ENCODE data around the gene DGKK.
"Not testable (repeated sequence)": the region's sequence is repeated elsewhere in the genome, so short reads cannot be mapped to it uniquely, and the experiment has no call there.

DGKK gene

DNA sequence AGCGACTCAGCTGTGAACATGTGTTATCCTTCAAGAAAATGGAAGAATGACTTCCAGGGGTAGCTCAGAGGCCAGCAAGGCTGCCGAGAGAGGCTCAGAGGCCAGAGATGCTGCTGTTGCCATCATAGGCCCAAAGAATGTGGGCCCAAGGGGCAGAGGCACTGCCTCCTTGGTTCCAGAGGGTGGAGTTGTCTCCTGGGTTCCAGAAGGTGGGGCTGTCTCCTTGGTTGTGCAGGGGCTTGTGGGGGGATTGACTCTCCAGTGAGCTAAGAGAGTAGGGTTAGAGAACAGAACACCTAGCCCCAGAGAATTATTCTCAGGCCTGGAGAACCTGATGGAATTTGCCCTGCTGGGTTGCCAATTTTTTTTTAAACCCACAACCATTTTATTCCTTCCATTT, 62.6 kb downstream of the DGKK start:
- no peak for DNase-seq

DNA sequence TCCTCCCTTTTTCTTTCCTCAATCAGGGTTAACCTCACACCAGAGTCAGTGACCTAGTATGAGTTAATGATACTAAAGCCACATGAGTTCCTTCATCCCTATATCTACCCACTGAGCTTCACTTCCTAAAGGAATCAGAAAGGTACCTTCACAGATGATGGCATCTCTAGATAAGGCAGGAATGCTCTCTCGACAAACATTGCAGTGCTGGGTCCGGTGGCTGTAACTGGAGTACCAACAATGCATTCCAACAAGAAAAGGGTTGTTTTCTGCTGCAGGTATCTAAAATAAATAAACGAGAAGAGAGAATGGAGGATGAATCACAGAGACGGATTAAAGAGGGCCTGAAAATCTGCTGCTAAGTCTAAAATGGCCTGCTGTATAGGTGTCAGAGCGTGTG, 66.7 kb downstream of the DGKK start:
- no peak for DNase-seq

DNA sequence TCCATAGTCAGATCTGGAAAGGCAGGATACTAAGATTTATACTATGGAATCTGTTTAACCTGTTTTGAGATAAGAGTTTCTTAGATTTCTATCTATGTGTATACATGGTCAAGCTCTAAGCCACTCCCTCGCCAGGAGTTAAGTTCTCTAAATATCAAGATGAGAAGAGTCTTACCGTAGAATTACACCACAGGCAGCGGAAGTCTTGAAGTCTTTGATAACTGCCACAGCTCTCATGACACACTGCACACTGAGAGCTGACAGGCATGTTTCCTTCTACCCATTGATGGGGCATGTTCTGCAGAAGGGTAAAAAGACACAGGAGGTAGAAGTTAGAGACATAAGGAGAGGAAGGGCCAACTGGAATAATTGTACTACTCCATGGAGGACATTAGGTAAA, 67.7 kb downstream of the DGKK start:
- no peak for DNase-seq

DNA sequence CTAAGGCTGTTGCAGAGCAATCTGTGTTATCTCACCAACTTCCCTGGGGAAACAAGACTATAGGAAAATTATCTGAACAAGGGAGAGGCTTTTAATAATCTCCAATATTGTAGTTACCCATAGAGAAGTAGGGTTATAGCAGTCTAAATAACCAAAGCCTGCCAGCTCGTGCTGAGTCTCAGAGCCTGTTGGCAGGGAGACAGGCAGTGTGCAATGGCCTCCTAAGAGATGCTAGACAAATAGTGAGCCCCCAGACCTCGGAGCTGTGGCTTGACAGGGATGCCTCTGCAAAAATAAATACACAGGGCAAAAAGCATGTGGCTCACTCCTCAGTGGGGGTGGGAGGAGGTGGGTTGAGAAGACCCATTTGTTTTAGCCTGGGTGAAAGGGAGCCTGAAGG, 76.7 kb downstream of the DGKK start:
- DNase-seq: no peak

DNA sequence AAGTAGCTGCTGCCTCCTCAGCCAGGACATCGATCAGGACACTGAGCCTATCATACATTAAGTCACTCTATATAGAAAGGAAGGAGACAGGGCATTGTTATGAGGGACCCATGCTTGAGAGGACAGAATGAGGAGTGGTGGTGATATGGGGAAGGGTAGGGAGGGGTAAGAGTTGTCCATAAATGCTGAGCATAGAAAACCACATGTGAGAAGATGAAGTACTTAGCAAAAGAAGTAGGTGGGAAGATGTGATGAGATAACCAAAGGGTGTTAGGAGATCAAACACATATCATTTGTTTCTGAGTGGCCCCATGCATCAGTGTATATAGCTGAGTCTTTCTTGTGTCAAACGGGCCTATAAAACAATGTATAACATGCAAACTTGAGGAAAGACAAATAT, 84.1 kb downstream of the DGKK start:
- no peak for DNase-seq

DNA sequence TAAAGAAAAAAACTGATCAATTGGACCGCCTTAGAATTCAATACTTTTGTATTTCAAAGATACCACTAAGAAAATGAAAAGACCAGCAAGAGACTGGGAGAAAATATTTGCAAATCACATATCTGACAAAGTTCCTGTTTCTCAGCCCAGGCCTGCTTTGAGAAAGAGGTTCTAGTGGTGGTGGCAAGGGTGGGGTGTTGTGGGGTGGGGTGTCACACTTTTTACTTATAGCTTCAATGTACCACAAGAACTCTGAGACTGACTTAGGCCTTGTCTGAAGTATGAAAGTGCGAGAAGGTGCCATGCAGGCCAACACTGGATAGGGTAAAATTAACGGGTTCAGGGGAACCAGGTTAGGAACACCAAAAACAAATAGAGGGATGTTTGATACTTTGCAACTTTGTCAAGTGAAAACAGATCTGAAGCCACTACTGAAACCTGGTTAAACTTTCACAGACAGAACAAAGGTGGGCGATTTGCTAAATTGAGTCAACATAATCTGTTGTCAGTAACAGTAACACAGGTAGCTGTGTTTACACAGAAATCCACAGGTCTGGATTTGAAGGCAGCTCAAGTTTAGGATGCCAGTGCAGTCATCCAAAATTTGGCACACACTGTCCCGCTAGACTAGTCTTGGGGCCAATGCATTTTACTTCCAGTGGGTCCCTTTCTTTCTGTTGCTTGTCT, 88.8 kb downstream of the DGKK start:
- no peak for DNase-seq

DNA sequence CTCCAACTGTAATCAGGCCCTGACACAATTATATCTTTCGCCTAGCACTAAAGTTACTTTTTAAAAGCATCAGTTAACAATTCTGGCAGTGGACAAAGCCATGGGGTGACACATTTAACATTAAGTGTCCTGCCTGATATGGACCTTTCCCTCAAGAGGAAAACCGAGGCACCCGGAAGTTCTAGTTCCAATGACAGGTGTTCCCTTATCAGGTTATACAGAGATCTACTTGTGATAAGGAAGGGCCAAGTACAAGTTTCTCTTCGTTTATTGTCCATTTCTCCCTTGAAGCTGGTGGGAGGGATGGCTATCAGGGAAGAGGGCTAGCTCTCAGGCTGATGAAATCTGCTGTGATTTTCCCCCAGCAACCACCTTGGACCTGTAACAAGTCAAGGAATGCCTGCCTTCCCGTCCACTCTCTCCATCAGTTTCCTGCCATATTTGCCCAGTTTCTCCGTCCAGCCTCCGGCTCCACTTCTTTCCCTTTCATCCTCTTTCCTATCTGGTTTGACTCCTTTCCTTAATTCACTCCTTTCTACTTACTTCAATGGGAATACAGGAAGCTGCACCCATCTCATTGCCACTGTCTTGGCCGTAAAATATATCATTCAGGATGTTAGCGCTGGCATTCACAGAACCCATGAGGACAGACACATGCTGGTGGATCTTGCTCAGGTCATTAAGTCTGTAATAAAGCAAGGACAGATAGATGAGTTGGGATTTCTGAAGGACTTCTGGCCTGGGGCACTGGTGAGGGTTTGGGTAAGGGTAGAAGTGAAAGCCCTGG, 95.0 kb downstream of the DGKK start:
- DNase-seq: no peak

DNA sequence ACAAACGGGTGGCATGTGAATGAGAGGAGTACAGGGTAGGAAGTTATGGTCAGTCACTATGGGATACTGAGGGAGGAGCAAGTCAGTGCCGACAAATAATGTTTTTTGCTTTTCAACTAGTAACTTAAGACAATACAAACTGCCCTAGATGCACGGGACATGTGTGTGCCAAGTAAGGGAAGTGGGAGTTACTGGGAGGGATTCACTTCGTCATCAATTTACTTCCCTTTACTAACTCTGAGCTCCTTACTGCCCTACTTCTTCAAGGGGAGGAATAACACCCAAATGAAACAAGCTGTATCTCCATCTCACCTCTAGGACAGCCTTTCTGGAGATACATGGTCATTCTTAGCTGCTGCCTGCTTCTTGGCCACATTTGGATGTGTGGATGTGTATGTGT, 97.7 kb downstream of the DGKK start:
- no peak for DNase-seq

DNA sequence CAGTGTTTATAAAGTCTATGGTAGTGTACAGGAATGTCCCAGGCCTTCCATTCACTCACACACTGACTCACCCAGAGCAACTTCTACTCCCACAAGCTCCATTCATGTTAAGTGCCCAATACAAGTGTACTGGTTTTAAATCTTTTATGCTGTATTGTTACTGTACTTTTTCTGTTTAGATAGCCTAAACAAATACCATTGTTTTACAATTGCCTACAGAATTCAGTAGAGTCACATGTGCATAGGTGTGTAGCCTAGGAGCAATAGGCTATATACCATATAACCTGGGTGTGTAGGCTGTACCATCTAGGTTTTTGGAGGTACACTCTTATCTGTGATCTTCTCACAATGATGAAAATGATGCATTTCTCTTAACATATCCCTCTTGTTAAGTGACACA, 126.7 kb downstream of the DGKK start:
- no peak for DNase-seq

DNA sequence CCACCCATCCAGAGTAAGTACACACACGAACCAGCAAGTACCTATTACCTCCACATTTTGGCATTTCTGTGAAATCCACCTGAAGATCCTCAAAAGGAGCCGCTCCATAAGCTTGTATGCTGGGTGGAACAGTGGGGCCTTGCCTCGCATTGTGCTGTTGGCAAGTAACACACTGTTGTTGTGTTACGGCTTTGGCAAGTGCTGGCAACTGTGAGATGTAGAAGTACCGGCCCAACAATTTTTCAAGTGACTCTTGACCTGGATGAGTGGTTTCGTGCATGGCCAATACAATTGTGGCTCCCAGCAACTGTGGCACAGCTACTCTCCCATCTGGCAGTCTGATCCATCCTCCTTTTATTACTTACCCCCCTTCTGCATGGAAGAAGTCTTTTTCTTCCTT, 137.3 kb downstream of the DGKK start:
- DNase-seq: peak; percentile 42

DNA sequence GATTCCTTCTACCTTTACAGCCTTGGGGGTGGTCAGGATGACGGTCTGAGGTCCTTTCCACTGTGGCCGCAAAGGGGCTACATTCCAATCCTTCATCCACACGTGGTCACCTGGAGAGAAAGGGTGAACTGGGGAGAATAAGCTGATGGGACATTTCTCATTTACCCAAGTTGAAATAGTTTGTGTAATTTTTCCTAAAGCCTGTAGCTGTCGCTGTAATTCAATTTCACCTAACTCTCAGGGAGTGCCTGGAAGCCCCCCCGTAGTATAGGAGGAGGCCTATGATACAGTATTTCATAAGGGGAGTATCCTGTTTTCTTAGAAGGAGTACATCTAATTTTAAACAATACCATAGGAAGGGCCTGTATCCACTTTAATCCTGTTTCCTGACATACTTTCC, 138.0 kb downstream of the DGKK start:
- DNase-seq: not testable (repeated sequence)

DNA sequence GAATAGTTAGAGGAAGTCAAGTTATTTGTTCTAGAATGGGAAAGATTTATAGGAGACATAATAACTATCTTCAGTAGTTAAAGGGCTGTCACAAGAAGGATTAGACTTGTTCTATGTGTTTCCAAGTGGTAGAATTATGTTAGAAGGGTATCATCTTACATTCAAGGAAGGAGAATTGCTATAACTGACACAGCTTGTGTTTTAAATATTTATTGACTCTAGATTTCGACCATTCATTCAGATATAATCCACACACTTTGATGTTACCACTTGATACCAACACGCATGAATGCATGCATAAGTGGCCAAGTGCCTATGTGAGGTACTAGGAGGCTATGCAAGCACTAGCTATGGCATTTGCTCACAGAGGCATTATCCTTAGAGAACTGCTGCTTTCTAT, 143.4 kb downstream of the DGKK start:
- DNase-seq: peak; percentile 57

All from NCI-H2029 (cell line).